Superior temporal gyrus (tissue), 1 donor: ENCODE data around the gene JAM3.
A peak's percentile ranks its signal among the peaks of the same experiment; 100 is the strongest.

Source experiments
- DNase-seq: peaks from one replicate; pipeline ENCODE4 v3.0.0-alpha.2; 2016; ENCODE audit errors: extremely low spot score

The JAM3 gene

GRCh38 chr11:134068829-134069425, at the start of gene JAM3:
Gene JAM3 (plus strand): TSS chr11:134069072. CDS start chr11:134069084, 12 bp downstream.
- DNase-seq, result peak; percentile 95

- no peak for DNase-seq
These were observed 49.4 kb upstream of the JAM3 start for GRCh38 chr11:134019500-134019899.

GRCh38 chr11:134020598-134020997, 48.3 kb upstream of the JAM3 start:
- no peak for DNase-seq

- DNase-seq, result no peak
These were observed 47.5 kb upstream of the JAM3 start for GRCh38 chr11:134021326-134021725.

- DNase-seq, result no peak
These were observed 46.1 kb upstream of the JAM3 start for GRCh38 chr11:134022748-134023147.

- no peak for DNase-seq
These were observed 44.3 kb upstream of the JAM3 start for GRCh38 chr11:134024420-134025081.

- DNase-seq, result no peak
These were observed 43.8 kb upstream of the JAM3 start for GRCh38 chr11:134025082-134025429.

GRCh38 chr11:134026655-134027343, 42.1 kb upstream of the JAM3 start:
- no peak for DNase-seq

- DNase-seq, result no peak
These were observed 41.2 kb upstream of the JAM3 start for GRCh38 chr11:134027671-134028070.

- DNase-seq, result no peak
These were observed 40.4 kb upstream of the JAM3 start for GRCh38 chr11:134028368-134028920.

- DNase-seq, result no peak
These were observed 38.0 kb upstream of the JAM3 start for GRCh38 chr11:134030853-134031252.

GRCh38 chr11:134032043-134032442, 36.8 kb upstream of the JAM3 start:
- DNase-seq, result no peak

- no peak for DNase-seq
These were observed 36.3 kb upstream of the JAM3 start for GRCh38 chr11:134032501-134033091.

GRCh38 chr11:134033276-134033675, 35.6 kb upstream of the JAM3 start:
- DNase-seq, result no peak

GRCh38 chr11:134033696-134034491, 35.0 kb upstream of the JAM3 start:
- DNase-seq, result peak; percentile 79

- DNase-seq, result no peak
These were observed 34.1 kb upstream of the JAM3 start for GRCh38 chr11:134034496-134035381.

- DNase-seq, result no peak
These were observed 32.3 kb upstream of the JAM3 start for GRCh38 chr11:134036492-134037045.

- DNase-seq, result no peak
These were observed 31.6 kb upstream of the JAM3 start for GRCh38 chr11:134037046-134037908.

- no peak for DNase-seq
These were observed 29.9 kb upstream of the JAM3 start for GRCh38 chr11:134038897-134039470.
